ENCODE data around the gene KRTAP9-9. TPM values are rescaled to one million over a fixed set of nuclear protein-coding genes. Genes with fewer than 3 reads are reported as not detected.

Gene KRTAP9-9
- total and polyA plus RNA-seq, 2 of the 8 experiments (the other 6 are each of a cell fraction or from before 2014, with no cell fraction given) = not detected

GRCh38 chr17:41223821-41224220, 31.4 kb upstream of the KRTAP9-9 start:
- DNase-seq (ENCODE audit: low read depth in 1 of 2, low spot score in 2 of 2) (no peak), FAIRE-seq (no peak)
- CTCF ChIA-PET (ENCODE audit: partially characterized antibody) = no interaction called here
- H3K18ac ChIP-seq (ENCODE audit: extremely low read depth, low read length) = no peak overlapping the region
- H2BK120ac ChIP-seq (replicated peaks; ENCODE audit: low read depth, low read length) = no peak overlapping the region
- H3K23me2 ChIP-seq (ENCODE audit: low read depth, low read length) = no peaks in the 10 kb centered on the region
- no peaks in the 10 kb centered on the region for H3K4me1 ChIP-seq (replicated peaks in 1 of 4; ENCODE audit: control insufficient read depth in 3 of 4, insufficient read depth in 4 of 4, low read length in 3 of 4)
- POLR2A ChIA-PET (ENCODE audit: partially characterized antibody) = no interaction called here
- no peaks in the 10 kb centered on the region for H3K36me3 ChIP-seq (ENCODE audit: control insufficient read depth in 2 of 4, insufficient read depth in 4 of 4, low read length in 3 of 4)
- 91% methylated on average over 2 of the region's 2 CpGs; no CpG with 5 or more reads in 1 of the 2 experiments for WGBS, 2 experiments (ENCODE audit: extremely low coverage in 1 of 2, insufficient coverage in 1 of 2, insufficient read length in 1 of 2, insufficient replicate concordance in 2 of 2, low coverage in 1 of 2, low lambda C conversion rate in 2 of 2, missing lambda C conversion rate in 1 of 2)
- H3K79me2 ChIP-seq (ENCODE audit: control insufficient read depth in 1 of 2, insufficient read depth in 2 of 2, low read length in 2 of 2) = no peaks in the 10 kb centered on the region
- TF ChIP-seq CTCF (IDR thresholded peaks at IDR 0.05; ENCODE audit: control extremely low read depth in 1 of 3, insufficient read depth in 1 of 3, low read depth in 1 of 3, low read length in 3 of 3) (no peak), BRCA1 (IDR thresholded peaks at IDR 0.05; ENCODE audit: low read depth, low read length) (no peak), CHD2 (IDR thresholded peaks at IDR 0.05; ENCODE audit: low read length) (no peak), KDM4A (IDR thresholded peaks at IDR 0.05; ENCODE audit: low read depth, low read length, severe bottlenecking) (no peak)
- H3K4ac ChIP-seq (replicated peaks; ENCODE audit: insufficient read length, low read depth, low read length) = no peak overlapping the region
- H2AK5ac ChIP-seq (ENCODE audit: low read depth, low read length) = no peak overlapping the region
- H3K56ac ChIP-seq (replicated peaks; ENCODE audit: insufficient read length, low read depth, low read length) = no peak overlapping the region
- no peak overlapping the region for H2BK12ac ChIP-seq (ENCODE audit: low read depth, low read length)
- no peak overlapping the region for H3K9ac ChIP-seq (replicated peaks in 1 of 4; ENCODE audit: extremely low read depth in 1 of 4, low read depth in 3 of 4, low read length in 3 of 4)
- no peak overlapping the region for H3K4me2 ChIP-seq (ENCODE audit: insufficient read depth in 1 of 2, low read depth in 2 of 2, low read length in 2 of 2)
- H2BK15ac ChIP-seq (ENCODE audit: low read length) = no peak overlapping the region
- H4K91ac ChIP-seq (replicated peaks; ENCODE audit: insufficient read length, low read length) = no peak overlapping the region
- no peak overlapping the region for H2AFZ ChIP-seq (ENCODE audit: low read length)
- H3K23ac ChIP-seq (ENCODE audit: insufficient read length) = no peak overlapping the region
- no peak overlapping the region for H4K8ac ChIP-seq (ENCODE audit: extremely low read depth, insufficient read depth, low read length)
- no peaks in the 10 kb centered on the region for H4K20me1 ChIP-seq (replicated peaks in 1 of 2; ENCODE audit: control insufficient read depth in 1 of 2, insufficient read depth in 2 of 2, low read length in 2 of 2)
- no peak overlapping the region for H3K27ac ChIP-seq (ENCODE audit: low read depth, low read length)
- no peak overlapping the region for H4K5ac ChIP-seq (ENCODE audit: insufficient read length, low read depth, low read length)
- H2BK20ac ChIP-seq (ENCODE audit: low read length) = no peak overlapping the region
- no peak overlapping the region for H3K4me3 ChIP-seq (ENCODE audit: extremely low read depth in 1 of 4, insufficient read depth in 2 of 4, low read depth in 3 of 4, low read length in 4 of 4)
- no peak overlapping the region for H3K14ac ChIP-seq (ENCODE audit: insufficient read length)
- no peaks in the 10 kb centered on the region for H3K79me1 ChIP-seq (ENCODE audit: low read depth, low read length)
- H3K9me3 ChIP-seq (ENCODE audit: insufficient read depth in 2 of 2, low read depth in 1 of 2, low read length in 1 of 2) = no peaks in the 10 kb centered on the region
- no peak overlapping the region for H2BK5ac ChIP-seq (ENCODE audit: low read depth, low read length)
- H3K27me3 ChIP-seq (replicated peaks in 1 of 4; ENCODE audit: control insufficient read depth in 3 of 4, extremely low read depth in 1 of 4, insufficient read depth in 3 of 4, low read length in 3 of 4) = no peaks in the 10 kb centered on the region

All from H1 (cell line).